ENCODE measurements around the gene MBOAT1.
"Not testable (repeated sequence)": the region's sequence is repeated elsewhere in the genome, so short reads cannot be mapped to it uniquely, and the experiment has no call there.

The MBOAT1 gene

DNA sequence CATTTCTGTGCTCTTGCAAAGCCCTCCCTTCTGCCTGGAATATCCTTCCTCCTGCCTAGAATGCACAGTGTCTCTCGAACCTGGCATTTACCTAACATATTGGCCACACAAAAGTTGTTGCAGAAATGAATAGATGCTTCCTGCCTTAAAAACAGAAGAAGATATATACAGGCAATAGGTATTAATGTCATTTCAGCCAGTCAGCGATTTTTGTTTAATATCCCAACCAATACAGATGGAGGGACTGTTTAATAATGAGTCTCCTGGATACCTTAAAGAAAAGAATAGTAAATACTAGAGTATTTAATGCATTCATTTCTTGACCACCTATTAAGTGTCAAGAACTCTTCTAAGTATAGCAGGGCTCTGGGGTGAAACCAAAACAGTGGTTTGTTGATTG, 70.3 kb downstream of the MBOAT1 start:
- no peak for ATAC-seq
- TF ChIP-seq TSHZ2 (CRISPR knock-in tag; IDR thresholded peaks at IDR 0.05) (no peak), ZNF8 (CRISPR knock-in tag; IDR thresholded peaks at IDR 0.05) (no peak), ZC3H10 (CRISPR knock-in tag; IDR thresholded peaks at IDR 0.05) (no peak), OSR1 (CRISPR knock-in tag; IDR thresholded peaks at IDR 0.05) (no peak), ESRRG (CRISPR knock-in tag; IDR thresholded peaks at IDR 0.05) (no peak), TCF4 (CRISPR knock-in tag; IDR thresholded peaks at IDR 0.05; ENCODE audit: borderline replicate concordance) (no peak), ARNTL (CRISPR knock-in tag; IDR thresholded peaks at IDR 0.05; ENCODE audit: borderline replicate concordance, low read depth) (no peak), CSRNP3 (CRISPR knock-in tag; IDR thresholded peaks at IDR 0.05) (no peak), CSDC2 (CRISPR knock-in tag; IDR thresholded peaks at IDR 0.05) (no peak), ISL1 (CRISPR knock-in tag; IDR thresholded peaks at IDR 0.05) (no peak), RARB (CRISPR knock-in tag; IDR thresholded peaks at IDR 0.05) (no peak)
- TF ChIP-seq, protein P1, sequence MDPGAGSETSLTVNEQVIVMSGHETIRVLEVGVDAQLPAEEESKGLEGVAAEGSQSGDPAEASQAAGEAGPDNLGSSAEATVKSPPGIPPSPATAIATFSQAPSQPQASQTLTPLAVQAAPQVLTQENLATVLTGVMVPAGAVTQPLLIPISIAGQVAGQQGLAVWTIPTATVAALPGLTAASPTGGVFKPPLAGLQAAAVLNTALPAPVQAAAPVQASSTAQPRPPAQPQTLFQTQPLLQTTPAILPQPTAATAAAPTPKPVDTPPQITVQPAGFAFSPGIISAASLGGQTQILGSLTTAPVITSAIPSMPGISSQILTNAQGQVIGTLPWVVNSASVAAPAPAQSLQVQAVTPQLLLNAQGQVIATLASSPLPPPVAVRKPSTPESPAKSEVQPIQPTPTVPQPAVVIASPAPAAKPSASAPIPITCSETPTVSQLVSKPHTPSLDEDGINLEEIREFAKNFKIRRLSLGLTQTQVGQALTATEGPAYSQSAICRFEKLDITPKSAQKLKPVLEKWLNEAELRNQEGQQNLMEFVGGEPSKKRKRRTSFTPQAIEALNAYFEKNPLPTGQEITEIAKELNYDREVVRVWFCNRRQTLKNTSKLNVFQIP (CRISPR knock-in tag; IDR thresholded peaks at IDR 0.05; ENCODE audit: borderline replicate concordance, low read depth): no peak
- TF ChIP-seq, protein P2, sequence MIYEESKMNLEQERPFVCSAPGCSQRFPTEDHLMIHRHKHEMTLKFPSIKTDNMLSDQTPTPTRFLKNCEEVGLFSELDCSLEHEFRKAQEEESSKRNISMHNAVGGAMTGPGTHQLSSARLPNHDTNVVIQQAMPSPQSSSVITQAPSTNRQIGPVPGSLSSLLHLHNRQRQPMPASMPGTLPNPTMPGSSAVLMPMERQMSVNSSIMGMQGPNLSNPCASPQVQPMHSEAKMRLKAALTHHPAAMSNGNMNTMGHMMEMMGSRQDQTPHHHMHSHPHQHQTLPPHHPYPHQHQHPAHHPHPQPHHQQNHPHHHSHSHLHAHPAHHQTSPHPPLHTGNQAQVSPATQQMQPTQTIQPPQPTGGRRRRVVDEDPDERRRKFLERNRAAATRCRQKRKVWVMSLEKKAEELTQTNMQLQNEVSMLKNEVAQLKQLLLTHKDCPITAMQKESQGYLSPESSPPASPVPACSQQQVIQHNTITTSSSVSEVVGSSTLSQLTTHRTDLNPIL (CRISPR knock-in tag; IDR thresholded peaks at IDR 0.05; ENCODE audit: low read depth): no peak

DNA sequence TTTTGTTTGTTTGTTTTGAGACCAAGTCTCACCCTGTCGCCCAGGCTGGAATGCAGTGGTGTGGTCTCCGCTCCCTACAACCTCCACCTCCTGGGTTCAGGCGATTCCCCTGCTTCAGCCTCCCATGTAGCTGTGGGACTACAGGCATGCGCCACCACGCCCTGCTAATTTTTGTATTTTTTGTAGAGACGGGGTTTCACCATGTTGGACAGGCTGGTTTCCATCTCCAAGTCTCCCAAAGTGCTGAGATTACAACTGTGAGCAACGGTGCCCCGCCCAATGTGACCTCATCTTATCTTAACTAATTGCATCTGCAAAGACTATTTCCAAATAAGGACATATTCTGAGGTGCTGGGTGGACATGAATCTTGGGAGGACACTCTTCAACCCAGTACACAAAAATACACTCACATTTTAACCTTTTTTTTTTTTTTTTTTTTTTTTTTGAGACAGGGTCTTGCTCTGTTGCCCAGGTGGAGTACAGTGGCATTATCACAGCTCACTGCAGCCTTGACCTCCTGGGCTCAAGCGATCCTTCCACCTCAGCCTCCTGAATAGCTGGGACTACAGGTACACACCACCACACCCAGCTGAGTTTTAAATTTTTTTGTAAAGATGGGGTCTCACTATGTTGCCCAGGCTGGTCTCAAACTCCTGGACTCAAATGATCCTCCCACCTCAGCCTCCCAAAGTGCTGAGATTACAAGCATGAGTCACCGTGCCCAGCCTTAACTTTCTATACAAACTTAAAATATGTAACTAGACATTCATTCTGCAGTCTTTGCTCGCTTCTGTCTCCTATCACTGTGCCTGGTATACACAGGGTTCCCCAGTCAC, 72.9 kb downstream of the MBOAT1 start:
- not testable (repeated sequence) for ATAC-seq

- peak; percentile 53; the same call in 2 of the 3 replicates for ATAC-seq
- TF ChIP-seq ESRRG (CRISPR knock-in tag; IDR thresholded peaks at IDR 0.05): no peak
- no peak for TF ChIP-seq ZNF8 (CRISPR knock-in tag; IDR thresholded peaks at IDR 0.05)
- TF ChIP-seq, protein P2 (CRISPR knock-in tag; IDR thresholded peaks at IDR 0.05; ENCODE audit: low read depth): no peak
- no peak for TF ChIP-seq PPARA (CRISPR knock-in tag; IDR thresholded peaks at IDR 0.05; ENCODE audit: borderline replicate concordance)
- TF ChIP-seq TOX (CRISPR knock-in tag; IDR thresholded peaks at IDR 0.05; ENCODE audit: borderline replicate concordance): no peak
- TF ChIP-seq ISL1 (CRISPR knock-in tag; IDR thresholded peaks at IDR 0.05): no peak
- TF ChIP-seq OSR1 (CRISPR knock-in tag; IDR thresholded peaks at IDR 0.05): no peak
- TF ChIP-seq, protein P1 (CRISPR knock-in tag; IDR thresholded peaks at IDR 0.05; ENCODE audit: borderline replicate concordance, low read depth): no peak
- TF ChIP-seq ZNF70 (CRISPR knock-in tag; IDR thresholded peaks at IDR 0.05): no peak
- TF ChIP-seq RARB (CRISPR knock-in tag; IDR thresholded peaks at IDR 0.05): no peak
- TF ChIP-seq ZFP30 (CRISPR knock-in tag; IDR thresholded peaks at IDR 0.05): no peak
- no peak for TF ChIP-seq PATZ1 (CRISPR knock-in tag; IDR thresholded peaks at IDR 0.05; ENCODE audit: borderline replicate concordance)
Observed at GRCh38 chr6:20137837-20138236, 74.4 kb downstream of the MBOAT1 start.

All from SK-N-SH treated with all-trans-retinoic acid at 6 μM for 48 hours (cell line).